ENCODE measurements around the gene PKNOX2.

The PKNOX2 gene

DNA sequence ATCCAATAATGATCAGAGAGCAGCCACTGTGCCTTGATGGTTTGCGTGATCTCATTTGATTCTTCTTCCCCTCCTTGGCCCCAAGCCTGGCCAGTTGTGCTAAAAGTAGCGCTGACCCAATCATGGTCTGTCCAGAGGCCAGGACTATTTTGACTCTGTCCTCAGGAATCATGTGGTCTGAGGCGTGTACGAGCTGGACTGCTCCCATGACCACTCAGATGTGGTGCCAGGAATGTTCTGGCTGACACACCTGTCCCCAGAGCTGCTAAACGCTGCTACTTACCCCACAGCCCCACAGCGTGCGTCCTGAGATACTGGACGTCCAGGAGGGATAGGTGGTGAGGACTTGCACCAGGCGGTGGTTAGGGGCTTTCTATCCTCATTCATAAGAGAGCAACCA is 261.1 kb downstream of the PKNOX2 start:
- H3K4me3 ChIP-seq (replicated peaks in 1 of 2; ENCODE audit: low read depth in 2 of 2, low read length in 2 of 2) = no peak overlapping the region
- no peak for DNase-seq (ENCODE audit: low read depth in 2 of 2)
- TF ChIP-seq, protein P1, sequence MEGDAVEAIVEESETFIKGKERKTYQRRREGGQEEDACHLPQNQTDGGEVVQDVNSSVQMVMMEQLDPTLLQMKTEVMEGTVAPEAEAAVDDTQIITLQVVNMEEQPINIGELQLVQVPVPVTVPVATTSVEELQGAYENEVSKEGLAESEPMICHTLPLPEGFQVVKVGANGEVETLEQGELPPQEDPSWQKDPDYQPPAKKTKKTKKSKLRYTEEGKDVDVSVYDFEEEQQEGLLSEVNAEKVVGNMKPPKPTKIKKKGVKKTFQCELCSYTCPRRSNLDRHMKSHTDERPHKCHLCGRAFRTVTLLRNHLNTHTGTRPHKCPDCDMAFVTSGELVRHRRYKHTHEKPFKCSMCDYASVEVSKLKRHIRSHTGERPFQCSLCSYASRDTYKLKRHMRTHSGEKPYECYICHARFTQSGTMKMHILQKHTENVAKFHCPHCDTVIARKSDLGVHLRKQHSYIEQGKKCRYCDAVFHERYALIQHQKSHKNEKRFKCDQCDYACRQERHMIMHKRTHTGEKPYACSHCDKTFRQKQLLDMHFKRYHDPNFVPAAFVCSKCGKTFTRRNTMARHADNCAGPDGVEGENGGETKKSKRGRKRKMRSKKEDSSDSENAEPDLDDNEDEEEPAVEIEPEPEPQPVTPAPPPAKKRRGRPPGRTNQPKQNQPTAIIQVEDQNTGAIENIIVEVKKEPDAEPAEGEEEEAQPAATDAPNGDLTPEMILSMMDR (IDR thresholded peaks at IDR 0.05; ENCODE audit: low read depth, low read length) = no peak

DNA sequence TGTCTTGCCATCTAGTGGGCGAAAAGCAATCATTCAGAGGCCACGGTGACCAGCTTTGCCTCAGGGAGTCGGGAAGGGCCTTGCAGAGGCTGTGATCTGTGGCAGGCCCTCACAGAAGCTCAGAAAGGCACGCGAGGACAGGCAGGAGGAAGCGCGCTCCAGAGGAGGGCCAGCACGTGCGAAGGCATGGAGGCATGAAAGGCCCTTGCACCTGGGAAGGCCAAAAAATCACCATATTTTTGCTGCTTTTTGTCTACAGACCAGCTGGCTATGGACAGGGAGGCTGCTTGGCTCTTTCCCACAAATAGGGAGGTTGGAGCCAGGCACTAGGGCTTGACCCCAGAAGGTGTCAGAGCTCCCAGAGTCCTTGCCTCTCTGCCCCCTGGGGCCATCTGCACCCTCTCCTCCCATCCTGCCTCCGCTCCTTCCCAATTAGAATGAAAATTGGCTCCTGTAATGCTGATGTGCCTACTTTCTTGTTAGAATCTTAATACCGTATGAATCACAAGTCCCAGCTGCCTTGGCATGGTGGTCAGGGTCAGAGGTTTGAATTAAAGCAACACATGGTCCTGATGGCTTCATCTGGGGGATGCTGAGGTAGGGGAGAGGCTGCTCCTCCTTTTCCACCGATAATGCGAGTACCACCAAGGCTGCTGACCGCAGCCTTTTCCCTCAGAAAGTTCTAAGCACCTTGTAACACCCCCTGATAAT is 262.4 kb downstream of the PKNOX2 start:
- TF ChIP-seq, protein P1 (IDR thresholded peaks at IDR 0.05; ENCODE audit: low read depth, low read length) = no peak
- no peak overlapping the region for H3K4me3 ChIP-seq (replicated peaks in 1 of 2; ENCODE audit: low read depth in 2 of 2, low read length in 2 of 2)
- no peak for DNase-seq (ENCODE audit: low read depth in 2 of 2)

DNA sequence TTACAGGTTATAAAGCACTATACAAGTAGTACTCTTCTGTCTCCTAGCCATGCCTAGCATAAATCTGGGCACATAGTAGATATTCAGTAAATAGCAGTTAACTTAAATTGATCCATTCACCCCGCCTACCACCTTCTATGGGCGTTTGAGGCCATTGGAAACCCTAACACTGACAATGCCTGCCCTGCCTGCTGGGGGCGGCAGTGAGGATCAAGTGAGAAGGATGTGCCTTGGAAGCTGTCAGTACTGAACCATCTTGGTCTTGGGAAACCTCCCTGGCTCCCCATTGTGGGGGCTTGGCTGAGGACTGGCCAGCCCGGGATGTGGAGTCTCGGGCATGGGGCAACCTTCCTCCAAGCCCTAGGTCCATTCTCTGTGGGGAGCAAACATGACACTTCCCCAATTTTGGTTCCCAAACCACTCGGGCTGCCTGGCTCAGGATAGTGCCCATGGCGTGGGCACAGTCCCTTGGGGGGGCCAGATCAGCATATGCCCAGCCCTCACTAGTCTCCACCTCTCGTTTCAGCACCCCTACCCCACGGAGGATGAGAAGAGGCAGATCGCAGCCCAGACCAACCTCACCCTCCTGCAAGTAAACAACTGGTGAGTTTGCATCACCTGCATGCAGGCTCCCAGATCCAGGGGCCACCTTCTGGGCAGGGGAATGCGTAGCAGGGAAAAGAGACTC is 264.1 kb downstream of the PKNOX2 start:
- TF ChIP-seq, protein P1 (IDR thresholded peaks at IDR 0.05; ENCODE audit: low read depth, low read length) = no peak
- no peak for DNase-seq (ENCODE audit: low read depth in 2 of 2)

DNA sequence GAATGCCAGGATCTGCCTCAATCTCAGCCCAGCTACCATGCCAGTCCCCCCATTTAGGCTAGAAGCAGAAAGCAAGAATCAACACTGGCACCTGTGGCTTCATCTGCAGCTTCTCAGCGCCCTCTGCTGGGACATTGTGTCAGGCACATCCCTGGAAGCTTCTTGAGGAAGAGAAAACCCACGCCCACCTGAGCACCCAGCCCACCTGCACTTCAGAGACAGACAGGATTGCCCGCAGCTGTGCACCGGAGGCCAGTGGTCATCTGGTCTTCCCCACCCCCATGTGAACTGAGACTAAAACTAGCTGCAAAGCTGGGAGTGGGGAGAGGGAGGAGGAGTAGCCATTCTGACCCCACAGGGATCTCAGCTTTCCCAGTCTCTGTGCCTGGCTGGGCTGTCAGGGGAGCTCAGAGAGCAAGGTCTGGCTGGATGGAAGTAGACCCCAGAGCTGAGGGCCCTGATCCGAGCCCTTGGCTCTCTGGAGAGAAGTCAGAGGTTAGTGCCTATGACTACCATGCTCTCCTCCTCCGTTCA is 264.7 kb downstream of the PKNOX2 start:
- TF ChIP-seq, protein P1 (IDR thresholded peaks at IDR 0.05; ENCODE audit: low read depth, low read length) = peak; percentile 87
- DNase-seq (ENCODE audit: low read depth in 2 of 2) = peak; percentile 64 to 71
- H3K4me3 ChIP-seq (replicated peaks in 1 of 2; ENCODE audit: low read depth in 2 of 2, low read length in 2 of 2) = no peak overlapping the region

More for the DNA sequence above, 264.1 kb downstream of the PKNOX2 start:
- no peak overlapping the region for H3K4me3 ChIP-seq (replicated peaks in 1 of 2; ENCODE audit: low read depth in 2 of 2, low read length in 2 of 2)

GRCh38 chr11:125429807-125430678 is 265.5 kb downstream of the PKNOX2 start:
- TF ChIP-seq, protein P1 (IDR thresholded peaks at IDR 0.05; ENCODE audit: low read depth, low read length) = no peak
- H3K4me3 ChIP-seq (replicated peaks in 1 of 2; ENCODE audit: low read depth in 2 of 2, low read length in 2 of 2) = no peak overlapping the region
- no peak for DNase-seq (ENCODE audit: low read depth in 2 of 2)

GRCh38 chr11:125431009-125431408 is 266.5 kb downstream of the PKNOX2 start:
- DNase-seq (ENCODE audit: low read depth in 2 of 2) = no peak
- H3K4me3 ChIP-seq (replicated peaks in 1 of 2; ENCODE audit: low read depth in 2 of 2, low read length in 2 of 2) = no peak overlapping the region
- TF ChIP-seq, protein P1 (IDR thresholded peaks at IDR 0.05; ENCODE audit: low read depth, low read length) = no peak

Data from cardiac fibroblast (primary cell).